ENCODE measurements around the gene ERCC4.
"Not testable (repeated sequence)": the region's sequence is repeated elsewhere in the genome, so short reads cannot be mapped to it uniquely, and the experiment has no call there.

ERCC4 gene

DNA sequence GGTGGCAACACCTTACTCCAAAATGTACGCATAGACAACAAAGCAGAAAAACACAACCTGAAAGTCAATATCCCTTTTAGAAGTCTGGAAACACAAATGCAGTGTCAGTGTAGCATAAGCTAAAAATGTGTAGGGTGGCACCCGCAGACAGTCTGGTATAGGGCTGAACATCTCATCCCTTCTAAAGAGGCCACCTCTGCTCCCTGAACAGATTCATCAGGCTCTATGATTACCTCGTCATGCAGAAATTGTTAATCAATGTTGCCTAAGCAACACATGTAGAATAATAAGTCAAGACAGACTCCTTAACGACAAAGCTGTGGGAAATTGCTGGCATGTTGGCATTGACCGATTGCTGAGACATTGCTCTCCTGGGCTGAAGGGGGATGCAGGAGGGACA is 33.3 kb upstream of the ERCC4 start:
- no peak for DNase-seq (ENCODE audit: low spot score)
- TF ChIP-seq, protein P1, sequence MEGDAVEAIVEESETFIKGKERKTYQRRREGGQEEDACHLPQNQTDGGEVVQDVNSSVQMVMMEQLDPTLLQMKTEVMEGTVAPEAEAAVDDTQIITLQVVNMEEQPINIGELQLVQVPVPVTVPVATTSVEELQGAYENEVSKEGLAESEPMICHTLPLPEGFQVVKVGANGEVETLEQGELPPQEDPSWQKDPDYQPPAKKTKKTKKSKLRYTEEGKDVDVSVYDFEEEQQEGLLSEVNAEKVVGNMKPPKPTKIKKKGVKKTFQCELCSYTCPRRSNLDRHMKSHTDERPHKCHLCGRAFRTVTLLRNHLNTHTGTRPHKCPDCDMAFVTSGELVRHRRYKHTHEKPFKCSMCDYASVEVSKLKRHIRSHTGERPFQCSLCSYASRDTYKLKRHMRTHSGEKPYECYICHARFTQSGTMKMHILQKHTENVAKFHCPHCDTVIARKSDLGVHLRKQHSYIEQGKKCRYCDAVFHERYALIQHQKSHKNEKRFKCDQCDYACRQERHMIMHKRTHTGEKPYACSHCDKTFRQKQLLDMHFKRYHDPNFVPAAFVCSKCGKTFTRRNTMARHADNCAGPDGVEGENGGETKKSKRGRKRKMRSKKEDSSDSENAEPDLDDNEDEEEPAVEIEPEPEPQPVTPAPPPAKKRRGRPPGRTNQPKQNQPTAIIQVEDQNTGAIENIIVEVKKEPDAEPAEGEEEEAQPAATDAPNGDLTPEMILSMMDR (IDR thresholded peaks at IDR 0.05; ENCODE audit: extremely low read depth, insufficient read depth, missing control alignments), result no peak
- in situ Hi-C loops (cut with MboI; ENCODE audit: low pct_unique_long_range_greater_than_20kb, low sequenced_read_pairs, unreplicated experiment), result no loop called here

GRCh38 chr16:13889323-13889722 is 30.6 kb upstream of the ERCC4 start:
- in situ Hi-C loops (cut with MboI; ENCODE audit: low pct_unique_long_range_greater_than_20kb, low sequenced_read_pairs, unreplicated experiment); DNase-seq (ENCODE audit: low spot score): not testable (repeated sequence)

DNA sequence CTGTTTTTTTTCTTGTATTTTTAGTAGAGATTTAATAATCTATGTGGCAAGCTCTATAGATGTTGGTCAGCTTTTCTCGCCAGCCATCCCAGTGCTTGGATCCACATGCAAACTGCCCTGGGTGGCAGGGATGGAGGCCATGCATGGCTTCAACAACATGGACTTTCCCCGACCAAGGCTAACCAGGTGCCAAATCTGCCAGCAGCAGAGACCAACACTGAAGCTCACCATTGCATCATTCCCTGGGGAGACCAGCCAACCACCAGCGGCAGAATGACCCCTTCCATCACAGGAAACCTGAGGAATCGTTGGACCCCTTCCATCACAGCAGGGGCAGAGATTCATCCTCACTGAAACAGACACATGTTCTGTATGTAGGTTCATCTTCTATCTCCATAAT is 27.7 kb upstream of the ERCC4 start:
- in situ Hi-C loops (cut with MboI; ENCODE audit: low pct_unique_long_range_greater_than_20kb, low sequenced_read_pairs, unreplicated experiment), result no loop called here
- DNase-seq (ENCODE audit: low spot score), result no peak
- TF ChIP-seq, protein P1 (IDR thresholded peaks at IDR 0.05; ENCODE audit: extremely low read depth, insufficient read depth, missing control alignments), result no peak

- TF ChIP-seq, protein P1 (IDR thresholded peaks at IDR 0.05; ENCODE audit: extremely low read depth, insufficient read depth, missing control alignments), result no peak
- DNase-seq (ENCODE audit: low spot score), result no peak
- in situ Hi-C loops (cut with MboI; ENCODE audit: low pct_unique_long_range_greater_than_20kb, low sequenced_read_pairs, unreplicated experiment), result no loop called here
Observed at GRCh38 chr16:13895516-13895915, 24.4 kb upstream of the ERCC4 start.

GRCh38 chr16:13896543-13897182 is 23.3 kb upstream of the ERCC4 start:
- in situ Hi-C loops (cut with MboI; ENCODE audit: low pct_unique_long_range_greater_than_20kb, low sequenced_read_pairs, unreplicated experiment), result no loop called here
- no peak for DNase-seq (ENCODE audit: low spot score)
- TF ChIP-seq, protein P1 (IDR thresholded peaks at IDR 0.05; ENCODE audit: extremely low read depth, insufficient read depth, missing control alignments), result peak; percentile 39

DNA sequence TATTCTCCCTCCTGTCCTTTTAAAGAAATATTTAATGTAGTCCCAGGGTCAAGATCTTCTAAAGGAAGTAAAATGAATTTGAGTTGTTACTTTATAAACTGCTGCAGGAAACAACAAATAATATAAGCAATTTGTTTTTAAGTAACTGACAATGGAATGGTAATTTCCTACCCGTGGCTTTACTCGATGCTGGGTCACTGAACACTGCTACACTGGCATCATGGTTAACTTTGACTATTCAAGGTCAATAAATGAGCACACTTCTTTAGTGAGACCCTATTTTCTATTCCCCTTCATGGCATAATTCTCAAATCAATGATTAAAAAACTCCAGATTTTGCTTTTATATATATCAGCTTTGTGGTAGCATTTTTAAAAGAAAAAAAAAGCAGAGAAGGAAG is 22.1 kb upstream of the ERCC4 start:
- DNase-seq (ENCODE audit: low spot score), result no peak
- in situ Hi-C loops (cut with MboI; ENCODE audit: low pct_unique_long_range_greater_than_20kb, low sequenced_read_pairs, unreplicated experiment), result no loop called here
- TF ChIP-seq, protein P1 (IDR thresholded peaks at IDR 0.05; ENCODE audit: extremely low read depth, insufficient read depth, missing control alignments), result no peak

- TF ChIP-seq, protein P1 (IDR thresholded peaks at IDR 0.05; ENCODE audit: extremely low read depth, insufficient read depth, missing control alignments), result no peak
- DNase-seq (ENCODE audit: low spot score), result no peak
- in situ Hi-C loops (cut with MboI; ENCODE audit: low pct_unique_long_range_greater_than_20kb, low sequenced_read_pairs, unreplicated experiment), result no loop called here
Observed at GRCh38 chr16:13898233-13898632, 21.7 kb upstream of the ERCC4 start.

Measured in GM13977 (cell line).